Fibroblast of lung (primary cell): Measurements from ENCODE around the gene CENPP.

Source experiments
- CTCF ChIP-seq, 2 donors: IDR thresholded peaks in 1 of 2; conservative IDR thresholded peaks in 1 of 2; 1 replicate in 1 of 2; 2 replicates in 1 of 2; pipeline ENCODE4 v1.5.1; 2011 to 2012; ENCODE audit warnings: low read length in 2 of 2, control low read depth in 1 of 2, inconsistent platforms in 1 of 2, low read depth in 1 of 2, mild to moderate bottlenecking in 1 of 2
- EZH2 ChIP-seq: IDR thresholded peaks from 2 replicates; pipeline ENCODE4 v1.5.1; 2012; ENCODE audit warnings: low read length, control low read depth, mild to moderate bottlenecking; ENCODE audit errors: missing control alignments

- TF ChIP-seq CTCF (conservative IDR thresholded peaks at IDR 0.05 in 1 of 2, IDR thresholded peaks at IDR 0.05 in 1 of 2; ENCODE audit: low read depth in 1 of 2, low read length in 2 of 2) = no peak
- TF ChIP-seq EZH2 = no peak
Measured at GRCh38 chr9:92503156-92503555, 177.4 kb downstream of the CENPP start.
